SK-N-MC (cell line): ENCODE data around the gene ATAD3C.
"Not testable (repeated sequence)": the region's sequence is repeated elsewhere in the genome, so short reads cannot be mapped to it uniquely, and the experiment has no call there.

Source experiments
- DNase-seq: peaks from one replicate; pipeline ENCODE4 v3.0.0-alpha.2; 2011; ENCODE audit warnings: low read depth, low spot score
- H3K27ac ChIP-seq: fragments of 200-600 bp; sonication (generic); 2 replicates; pipeline ENCODE4 v1.5.1; 2016; ENCODE audit warnings: mixed run types
- H3K36me3 ChIP-seq: fragments of 200-600 bp; sonication (generic); 2 replicates; pipeline ENCODE4 v1.6.1; 2017; ENCODE audit warnings: antibody characterized with exemption, low read length, mixed read lengths; ENCODE audit not compliant: insufficient read depth
- H3K4me3 ChIP-seq: fragments of 200-600 bp; sonication (generic); 2 replicates; pipeline ENCODE4 v1.5.1; 2016
- H3K9ac ChIP-seq: fragments of 200-600 bp; sonication (generic); 2 replicates; pipeline ENCODE4 v1.8.0; 2017; ENCODE audit warnings: mixed run types, mixed read lengths; ENCODE audit not compliant: insufficient read length
- H3K9me3 ChIP-seq: fragments of 200-600 bp; sonication (generic); 2 replicates; pipeline ENCODE4 v1.6.1; 2017; ENCODE audit warnings: low read depth, mild to moderate bottlenecking, antibody characterized with exemption, low read length, moderate library complexity, mixed read lengths
- EZH2 ChIP-seq: fragments of 200-600 bp; sonication (generic); IDR thresholded peaks from one replicate; pipeline ENCODE4 v1.6.1; 2017; ENCODE audit warnings: antibody characterized with exemption
- FOXP2 ChIP-seq: optimal IDR thresholded peaks from 2 replicates; pipeline ENCODE3; 2011; ENCODE audit warnings: mild to moderate bottlenecking, moderate library complexity; ENCODE audit not compliant: insufficient read depth; ENCODE audit errors: extremely low read length, control extremely low read depth
- POLR2AphosphoS5 ChIP-seq: IDR thresholded peaks from 2 replicates; pipeline ENCODE4 v1.6.1; 2012; ENCODE audit warnings: mild to moderate bottlenecking, low read depth, low read length, borderline replicate concordance

Gene ATAD3C

GRCh38 chr1:1462318-1462966 lies 13.0 kb downstream of the ATAD3C start:
- no peak for DNase-seq
- no peaks in the 10 kb centered on the region for H3K9me3 ChIP-seq
- TF ChIP-seq EZH2 (no peak), FOXP2 (no peak), POLR2AphosphoS5 (no peak)
- H3K36me3 ChIP-seq = no peaks in the 10 kb centered on the region
- H3K4me3 ChIP-seq = no peak overlapping the region
- H3K9ac ChIP-seq = no peak overlapping the region
- no peak overlapping the region for H3K27ac ChIP-seq

GRCh38 chr1:1463312-1463711 lies 13.8 kb downstream of the ATAD3C start:
- Histone ChIP-seq H3K4me3 (no peak overlapping the region), H3K9ac (no peak overlapping the region), H3K27ac (no peak overlapping the region), H3K9me3 (no peaks in the 10 kb centered on the region), H3K36me3 (no peaks in the 10 kb centered on the region)
- no peak for DNase-seq
- TF ChIP-seq EZH2 (no peak), FOXP2 (no peak), POLR2AphosphoS5 (no peak)

- H3K9me3 ChIP-seq, H3K9ac ChIP-seq, H3K36me3 ChIP-seq, DNase-seq, H3K4me3 ChIP-seq, H3K27ac ChIP-seq: not testable (repeated sequence)
Observed at GRCh38 chr1:1468196-1468985, 18.9 kb downstream of the ATAD3C start.

GRCh38 chr1:1470626-1471388 lies 21.3 kb downstream of the ATAD3C start:
- no peak for TF ChIP-seq POLR2AphosphoS5
- TF ChIP-seq FOXP2 = no peak
- TF ChIP-seq EZH2 = no peak
- no peak for DNase-seq
- Histone ChIP-seq H3K9me3 (no peaks in the 10 kb centered on the region), H3K36me3 (no peaks in the 10 kb centered on the region), H3K9ac (peak overlapping the region; percentile 95), H3K4me3 (peak overlapping the region; percentile 98), H3K27ac (peak overlapping the region; percentile 82)

- H3K4me3 ChIP-seq = peak within 1 kb of the TSS; percentile 98
- H3K27ac ChIP-seq = peak within 1 kb of the TSS; percentile 82
- no peak for TF ChIP-seq EZH2
- peak; percentile 88; the same call in 1 of the 2 replicates for TF ChIP-seq POLR2AphosphoS5
- H3K9ac ChIP-seq = peak within 1 kb of the TSS; percentile 95
- DNase-seq = peak; percentile 59
- H3K9me3 ChIP-seq = no peaks in the 10 kb centered on the region
- no peaks in the 10 kb centered on the region for H3K36me3 ChIP-seq
Observed at GRCh38 chr1:1471389-1472052, 22.0 kb downstream of the ATAD3C start, which contains the start of gene ATAD3B. TSS of gene ATAD3B (plus strand) at chr1:1471765. CDS start at chr1:1471885, 120 bp downstream.

- H3K4me3 ChIP-seq = peak overlapping the region; percentile 75
- H3K27ac ChIP-seq, DNase-seq, H3K9me3 ChIP-seq, H3K36me3 ChIP-seq: not testable (repeated sequence)
- H3K9ac ChIP-seq = peak overlapping the region; percentile 56
Observed at GRCh38 chr1:1472053-1472876, 22.8 kb downstream of the ATAD3C start.

- not testable (repeated sequence) for H3K4me3 ChIP-seq, H3K9me3 ChIP-seq, H3K27ac ChIP-seq, H3K9ac ChIP-seq, DNase-seq
- H3K36me3 ChIP-seq = peaks cover 22% of the 10 kb centered on the region; the same call in 1 of the 2 replicates
Observed at GRCh38 chr1:1476011-1476410, 26.5 kb downstream of the ATAD3C start.

- H3K9me3 ChIP-seq = no peaks in the 10 kb centered on the region
- TF ChIP-seq FOXP2 (no peak), EZH2 (no peak), POLR2AphosphoS5 (no peak)
- peaks cover 22% of the 10 kb centered on the region; the same call in 1 of the 2 replicates for H3K36me3 ChIP-seq
- H3K9ac ChIP-seq = no peak overlapping the region
- DNase-seq = no peak
- no peak overlapping the region for H3K27ac ChIP-seq
- no peak overlapping the region for H3K4me3 ChIP-seq
Observed at GRCh38 chr1:1477206-1477605, 27.7 kb downstream of the ATAD3C start.
